Suppressor macrophage treated with lipopolysaccharide for 1 hour (primary cell): ENCODE measurements around the gene ARGLU1.
"Not testable (repeated sequence)": the region's sequence is repeated elsewhere in the genome, so short reads cannot be mapped to it uniquely, and the experiment has no call there.

Experiments used
- DNase-seq, 3 donors: peaks; one replicate each; pipeline ENCODE4 v3.0.0-alpha.2; 2020 to 2022

ARGLU1 gene, protein sequence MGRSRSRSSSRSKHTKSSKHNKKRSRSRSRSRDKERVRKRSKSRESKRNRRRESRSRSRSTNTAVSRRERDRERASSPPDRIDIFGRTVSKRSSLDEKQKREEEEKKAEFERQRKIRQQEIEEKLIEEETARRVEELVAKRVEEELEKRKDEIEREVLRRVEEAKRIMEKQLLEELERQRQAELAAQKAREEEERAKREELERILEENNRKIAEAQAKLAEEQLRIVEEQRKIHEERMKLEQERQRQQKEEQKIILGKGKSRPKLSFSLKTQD

DNA sequence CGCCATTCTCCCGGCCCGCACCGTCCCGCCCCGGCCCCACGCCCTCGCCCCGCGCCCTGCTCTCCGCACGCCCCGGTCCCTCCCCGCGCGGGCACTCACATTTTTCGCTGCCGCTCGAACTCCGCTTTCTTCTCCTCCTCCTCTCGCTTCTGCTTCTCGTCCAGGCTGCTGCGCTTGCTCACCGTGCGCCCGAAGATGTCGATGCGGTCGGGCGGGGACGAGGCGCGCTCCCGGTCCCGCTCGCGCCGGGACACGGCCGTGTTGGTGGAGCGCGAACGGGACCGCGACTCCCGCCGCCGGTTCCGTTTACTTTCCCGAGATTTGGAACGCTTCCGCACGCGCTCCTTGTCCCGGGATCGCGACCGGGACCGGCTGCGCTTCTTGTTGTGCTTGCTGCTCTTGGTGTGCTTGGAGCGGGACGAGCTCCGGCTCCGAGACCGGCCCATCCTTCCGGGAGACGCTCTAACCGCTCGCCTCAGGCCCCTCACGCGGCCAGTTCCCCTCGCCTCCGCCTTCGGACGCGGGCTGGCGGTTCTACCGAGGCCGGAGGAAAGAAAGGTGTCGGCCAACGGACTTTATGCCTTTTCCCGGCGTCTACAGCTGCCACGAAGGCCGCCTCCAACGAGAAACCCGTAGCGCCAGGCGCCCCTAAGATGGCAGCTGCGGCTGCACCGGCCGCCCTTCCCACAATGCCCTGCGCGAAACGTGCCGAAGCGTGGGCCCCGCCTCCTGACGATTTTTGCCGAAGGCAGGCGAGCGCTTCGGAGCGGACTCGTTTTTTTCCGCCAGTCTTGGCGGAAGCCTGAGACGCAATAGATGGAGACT lies at the start of gene ARGLU1:
ARGLU1 (minus strand) TSS at position 664 of the 825 bp plus-strand sequence; CDS start at position 446, 218 bp downstream.
- peak; percentile 95 to 97 (median 96) for DNase-seq

DNA sequence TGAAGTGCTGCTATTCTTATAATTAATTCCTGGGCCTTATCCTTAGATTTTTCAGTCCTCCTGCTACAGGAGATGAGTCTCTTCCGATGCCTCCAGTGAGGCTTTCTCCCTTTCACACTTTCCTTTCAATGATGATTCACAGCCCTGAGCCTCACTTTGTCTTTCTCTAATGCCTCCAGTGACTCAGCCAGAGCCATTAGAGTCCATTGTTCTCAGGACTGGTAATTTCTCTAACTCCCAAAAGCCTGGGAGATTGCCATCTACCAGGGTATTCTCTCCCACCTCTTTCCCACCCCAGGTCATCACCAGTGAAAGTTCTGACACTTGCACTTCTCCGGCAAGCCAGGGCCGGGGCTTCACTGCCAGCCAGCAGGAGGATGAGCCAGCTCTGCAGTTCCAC lies 49.6 kb upstream of the ARGLU1 start:
- DNase-seq: no peak

DNA sequence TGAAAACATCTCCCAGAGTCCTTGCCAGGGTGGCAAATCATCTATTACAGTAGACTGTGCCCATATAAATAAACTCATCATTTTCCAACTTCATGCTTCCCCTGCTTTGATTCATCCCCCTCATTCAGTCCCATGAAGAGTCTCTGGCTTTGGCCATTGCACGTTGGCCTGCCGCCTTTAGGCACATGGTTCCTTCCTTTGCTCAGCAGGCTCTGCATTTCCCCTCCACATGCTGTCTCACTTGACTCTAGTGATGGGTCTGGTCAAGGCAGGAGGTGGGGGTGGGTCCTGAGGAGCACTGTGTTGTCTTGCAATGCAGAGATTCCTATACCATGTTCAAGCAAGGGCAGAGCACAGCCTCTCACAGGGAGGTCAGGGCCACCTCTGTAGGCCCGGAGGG lies 48.8 kb upstream of the ARGLU1 start:
- no peak for DNase-seq

DNA sequence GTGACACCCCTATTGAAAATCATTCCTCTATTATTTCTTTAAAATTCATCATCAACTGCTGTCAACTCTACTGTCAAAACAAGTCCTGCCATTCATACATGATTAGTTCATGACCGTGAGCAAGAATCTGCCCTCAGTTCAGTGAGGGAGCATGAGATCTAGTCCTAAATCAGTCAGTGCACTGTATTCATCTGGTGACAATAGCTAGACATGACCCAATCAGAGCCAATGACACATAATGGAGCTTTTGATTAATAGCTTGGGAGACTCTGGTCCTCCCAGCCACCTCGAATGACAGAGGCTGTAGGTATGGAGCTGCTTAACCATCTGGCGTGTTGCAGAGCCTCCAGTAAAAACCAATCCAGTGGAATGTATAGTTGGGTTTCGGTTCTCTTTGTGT lies 46.9 kb upstream of the ARGLU1 start:
- no peak for DNase-seq

DNA sequence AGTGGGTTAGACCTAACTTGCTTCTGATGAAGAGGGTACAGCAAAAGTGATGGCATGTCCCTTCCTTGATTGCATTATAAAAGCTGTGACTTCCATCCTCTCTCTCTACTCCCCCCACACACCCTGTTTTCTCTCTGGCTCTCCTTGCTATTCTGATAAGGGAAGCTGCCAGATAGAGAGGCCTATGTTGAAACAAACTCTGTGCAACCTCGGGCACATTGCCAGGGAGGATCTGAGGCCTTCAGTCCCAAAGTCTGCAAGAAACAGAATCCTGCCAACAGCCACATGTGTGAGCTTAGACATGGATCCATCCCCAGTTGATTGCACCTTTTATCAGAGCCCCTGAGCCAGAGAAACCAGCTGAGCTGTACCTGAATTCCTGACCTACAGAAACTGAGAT lies 44.8 kb upstream of the ARGLU1 start:
- peak in 1 of 3 donors; percentile 8 for DNase-seq

DNA sequence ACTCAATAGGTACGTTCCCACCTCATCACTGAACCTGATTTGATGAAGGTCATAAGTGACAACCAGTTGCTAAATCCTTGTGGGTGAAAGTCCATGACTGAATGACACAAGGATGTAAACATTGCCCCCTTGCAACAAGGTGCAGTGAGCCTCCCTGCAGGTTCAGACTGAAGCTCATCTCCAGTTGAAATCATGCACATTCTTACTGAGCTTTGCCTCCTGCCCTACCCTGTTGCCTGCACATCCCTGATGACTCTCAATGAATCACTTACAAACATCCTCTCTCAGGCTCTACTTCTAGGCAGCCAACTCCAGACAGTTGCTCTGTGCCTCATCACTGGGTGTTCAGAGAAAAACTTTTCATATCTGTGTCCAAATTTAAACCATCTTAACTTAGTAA lies 42.5 kb upstream of the ARGLU1 start:
- DNase-seq: no peak

DNA sequence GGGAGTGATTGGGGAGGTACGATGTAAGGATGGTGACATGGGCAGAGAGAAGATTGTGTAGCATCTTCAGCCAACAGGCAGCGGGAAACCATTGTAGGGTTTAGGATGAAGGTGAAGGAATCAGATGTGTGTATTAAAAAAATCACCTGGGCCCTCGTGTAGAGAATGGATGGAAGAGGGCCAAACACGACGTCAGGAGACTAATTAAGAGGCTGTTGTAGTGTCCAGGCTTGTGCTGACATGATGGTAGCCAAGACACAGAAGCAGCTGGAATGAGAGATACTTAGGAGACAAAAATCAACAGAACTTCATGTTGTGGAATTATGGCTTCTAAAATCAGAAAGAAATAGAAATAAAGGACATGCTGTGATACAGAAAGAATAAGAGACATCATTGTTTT lies 41.2 kb upstream of the ARGLU1 start:
- no peak for DNase-seq

DNA sequence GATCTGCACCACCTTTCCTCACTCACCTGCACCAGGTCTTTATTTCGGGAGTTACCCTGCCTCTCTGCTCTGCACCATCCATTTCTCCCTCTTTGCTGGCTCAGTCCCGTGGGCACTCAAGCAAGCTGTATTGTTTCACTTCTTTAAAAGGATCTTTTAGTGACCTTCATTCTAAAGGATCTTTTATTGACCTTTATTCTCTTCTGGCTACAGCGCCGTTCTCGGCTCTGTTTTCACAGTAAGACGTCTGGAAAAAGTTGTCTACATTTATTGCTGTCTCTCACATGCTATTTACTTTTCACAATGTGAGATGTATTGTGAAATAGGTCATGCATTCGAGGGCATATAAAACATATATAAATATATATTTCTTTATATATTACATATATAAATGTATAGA lies 35.6 kb upstream of the ARGLU1 start:
- no peak for DNase-seq

DNA sequence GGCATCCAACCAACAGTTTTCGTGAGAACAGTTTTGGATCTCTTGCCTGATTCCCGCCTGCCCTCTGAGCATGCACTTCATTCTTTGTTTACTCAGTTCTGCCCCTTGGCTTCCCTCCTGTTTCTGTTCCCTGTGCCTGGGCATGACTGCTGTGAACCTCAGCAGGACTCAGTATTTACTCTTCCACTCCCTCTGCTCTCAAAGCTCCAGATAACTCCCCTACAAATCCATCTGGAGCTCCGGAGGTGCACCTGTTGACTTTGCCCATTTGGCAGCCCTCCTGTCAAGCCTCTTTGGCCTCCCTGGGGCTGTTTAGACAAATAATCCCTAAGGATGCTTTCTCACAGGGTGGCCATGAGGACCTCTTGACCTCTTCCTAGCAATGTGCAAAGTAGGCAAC lies 34.2 kb upstream of the ARGLU1 start:
- DNase-seq: no peak

DNA sequence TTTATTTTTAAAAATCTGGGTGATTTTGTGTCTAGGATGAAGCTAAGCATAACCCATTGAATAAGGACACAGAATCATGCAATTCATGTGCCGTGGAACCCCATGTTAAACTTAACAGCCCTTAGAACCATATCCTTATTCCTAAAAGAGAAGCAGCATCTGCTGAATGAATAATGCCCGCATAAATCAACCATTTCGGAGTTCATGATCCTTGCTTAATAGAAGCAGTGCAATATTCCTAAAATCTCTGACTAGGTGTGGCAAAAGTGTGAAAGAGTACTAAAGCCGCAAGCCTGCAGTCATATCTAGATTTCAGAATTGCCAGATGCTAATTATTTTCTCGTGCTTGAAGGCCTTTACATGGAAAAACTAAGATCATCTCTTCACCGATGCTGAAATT lies 33.6 kb upstream of the ARGLU1 start:
- no peak for DNase-seq

DNA sequence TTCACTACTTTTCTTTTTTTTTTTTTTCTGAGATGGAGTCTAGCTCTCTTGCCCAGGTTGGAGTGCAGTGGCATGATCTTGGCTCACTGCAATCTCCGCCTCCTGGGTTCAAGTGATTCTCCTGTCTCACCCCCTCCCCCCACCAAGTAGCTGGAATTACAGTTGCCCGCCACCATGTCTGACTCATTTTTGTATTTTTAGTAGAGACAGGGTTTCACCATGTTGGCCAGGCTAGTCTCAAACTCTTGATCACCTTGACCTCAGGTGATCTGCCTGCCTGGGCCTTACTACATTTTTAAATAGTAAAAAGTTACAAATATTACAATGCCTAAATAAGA lies 32.8 kb upstream of the ARGLU1 start:
- DNase-seq: not testable (repeated sequence)

DNA sequence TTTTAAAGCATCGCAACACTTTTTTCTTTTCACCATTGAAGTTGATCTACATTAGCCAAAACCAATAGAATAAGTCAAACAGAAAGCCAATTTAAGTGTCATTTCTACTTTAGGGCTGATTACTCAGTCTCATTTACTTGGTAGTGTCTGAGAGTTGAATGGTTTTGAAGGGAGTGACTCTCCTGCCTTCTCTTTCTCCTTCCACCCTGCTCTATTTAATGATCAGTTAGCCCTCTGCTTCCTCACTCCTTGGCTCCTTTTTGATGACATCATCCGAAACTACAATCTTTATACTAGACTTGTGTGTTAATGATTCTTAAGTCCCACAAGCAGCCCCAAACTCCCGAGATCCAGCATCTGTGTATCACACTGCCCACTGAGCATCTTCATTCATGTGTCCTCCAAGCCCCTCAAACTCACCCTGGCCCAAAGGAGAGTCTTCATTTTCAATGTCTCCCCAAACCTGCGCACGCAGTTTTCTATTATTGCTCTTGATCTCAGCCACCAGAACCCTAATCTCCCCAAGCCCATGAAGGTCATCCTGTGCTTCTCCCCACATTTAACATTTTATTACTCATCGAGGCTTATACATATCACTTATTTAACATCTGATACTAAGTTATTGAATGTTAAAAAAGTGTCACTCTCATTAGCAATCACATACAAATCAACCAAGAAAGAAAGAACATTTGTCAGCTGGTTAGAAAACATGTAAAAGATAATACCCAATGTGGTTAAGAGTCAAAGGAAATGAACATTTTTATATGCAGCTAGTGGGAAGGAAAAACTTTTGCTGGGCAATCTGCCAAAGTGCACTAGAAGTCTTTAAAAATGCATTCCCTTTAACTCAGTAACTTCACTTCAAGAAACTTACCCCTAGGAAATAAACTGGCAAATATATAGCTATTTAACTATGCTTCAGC lies 32.2 kb upstream of the ARGLU1 start:
- no peak for DNase-seq

DNA sequence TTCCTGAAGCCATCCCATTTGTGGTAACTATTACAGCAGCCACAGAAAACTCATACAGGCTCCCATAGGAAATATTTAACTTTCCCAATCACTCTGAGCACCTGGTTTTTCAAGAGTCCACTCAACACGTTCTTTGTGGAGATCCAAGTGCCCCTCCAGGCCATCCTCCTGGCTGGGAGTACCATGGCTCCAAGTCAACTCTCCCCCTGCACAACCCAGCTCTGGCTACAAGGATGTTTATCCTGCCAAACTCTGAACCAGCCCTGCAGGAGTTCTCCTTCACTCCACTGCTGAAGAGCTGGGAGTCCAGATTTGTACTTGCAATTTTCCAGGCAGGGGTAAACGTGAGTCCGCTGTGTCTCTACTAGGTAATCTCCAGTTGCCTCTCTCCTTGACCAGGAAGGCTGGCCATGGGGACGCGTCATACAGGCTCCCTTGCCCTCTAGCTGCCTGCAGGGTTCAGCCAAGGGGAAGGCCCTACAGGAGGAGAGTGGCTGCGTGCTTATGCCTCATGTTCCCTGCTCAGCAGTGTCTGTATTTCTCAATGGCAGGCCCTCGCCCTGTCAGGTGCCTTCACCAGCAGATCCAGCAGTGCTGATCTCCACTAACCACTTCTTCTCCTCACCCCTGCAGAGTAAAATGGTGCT lies 29.9 kb upstream of the ARGLU1 start:
- no peak for DNase-seq

DNA sequence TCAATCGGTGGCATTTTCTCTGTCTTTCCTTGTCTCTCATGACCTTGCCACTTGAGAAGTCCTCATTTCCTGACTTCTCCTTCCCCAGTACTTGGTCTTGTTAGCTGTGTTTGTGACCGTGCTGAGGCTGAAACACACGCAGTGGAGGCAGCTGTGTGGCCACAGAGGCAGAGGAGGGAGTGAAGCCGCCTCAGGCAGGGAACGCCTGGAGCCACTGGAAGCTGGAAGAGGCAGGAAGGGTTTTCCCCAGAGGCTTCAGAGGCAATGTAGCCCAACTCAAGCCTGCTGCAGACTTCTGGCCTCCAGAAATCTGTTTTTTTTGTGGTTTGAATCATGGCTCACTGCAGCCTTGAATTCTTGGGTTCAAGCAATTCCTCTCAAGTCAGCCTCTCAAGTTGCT lies 29.2 kb upstream of the ARGLU1 start:
- DNase-seq: no peak

DNA sequence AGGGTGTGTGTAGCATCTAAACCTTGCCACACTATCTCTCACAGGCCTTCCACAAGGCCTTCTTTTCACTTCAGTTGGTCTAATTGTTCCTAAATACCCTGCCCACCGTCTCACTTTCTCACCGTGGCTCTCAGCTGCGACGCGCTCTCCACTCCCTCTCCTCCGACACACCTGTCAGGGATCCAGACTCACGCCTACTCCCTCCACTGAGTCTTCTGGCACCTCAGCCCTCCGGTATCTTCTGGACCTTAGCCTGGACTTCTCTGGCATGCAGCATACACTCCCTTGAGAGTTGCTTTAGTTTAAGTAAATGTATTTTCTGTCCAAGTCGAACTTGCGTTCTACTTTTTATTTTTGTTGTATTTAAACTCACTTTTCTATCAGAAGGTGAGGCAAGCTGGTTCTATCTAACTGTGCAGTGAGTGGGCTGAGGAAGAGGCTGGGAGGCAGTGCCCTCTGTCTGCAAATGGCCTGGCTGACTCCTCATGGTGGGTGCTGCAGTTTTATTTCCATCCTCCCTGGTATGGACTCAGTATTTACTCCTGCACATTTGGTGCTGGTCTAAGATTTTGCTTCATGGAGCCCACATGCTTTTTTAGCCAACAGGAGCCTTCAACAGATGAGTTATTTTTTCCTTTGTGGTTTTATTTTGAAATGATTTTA lies 28.5 kb upstream of the ARGLU1 start:
- DNase-seq: no peak

DNA sequence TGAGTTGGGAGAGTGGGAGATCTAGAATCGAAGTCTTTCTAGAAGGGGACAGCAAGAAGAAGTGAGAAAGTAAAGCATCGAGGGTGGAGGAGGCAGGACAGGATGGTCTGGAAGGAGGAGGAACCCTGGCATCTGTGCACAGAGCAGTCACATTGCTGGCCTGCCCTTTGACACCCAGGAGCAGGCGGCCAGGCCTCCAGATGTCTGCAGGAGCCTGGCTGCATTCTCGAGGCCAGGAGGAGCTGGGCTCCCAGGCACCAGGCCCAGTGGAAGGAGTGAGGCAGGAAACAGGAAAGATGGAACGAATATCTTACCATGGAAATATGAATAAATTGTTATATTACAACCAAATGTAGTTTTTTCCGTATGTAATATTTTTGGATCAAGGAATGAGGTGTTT lies 27.7 kb upstream of the ARGLU1 start:
- no peak for DNase-seq

DNA sequence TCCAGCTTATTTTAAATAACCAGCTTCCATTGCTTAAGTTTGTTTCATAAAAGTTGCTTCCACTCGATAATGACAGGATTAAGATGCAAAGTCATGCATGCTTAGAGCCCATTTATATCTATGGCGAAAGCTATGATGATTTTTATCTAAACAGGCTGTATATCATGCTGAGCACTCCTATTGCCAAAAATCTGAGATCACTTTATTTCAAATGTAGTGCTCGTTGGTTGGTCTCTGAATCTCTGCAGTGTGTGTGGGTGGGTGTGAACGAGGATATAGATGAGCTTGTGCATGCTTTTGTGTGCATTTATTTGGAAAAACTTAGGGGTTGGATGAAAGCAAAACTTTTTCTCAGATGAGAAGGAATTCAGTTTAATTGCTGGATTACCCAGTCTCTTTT lies 27.0 kb upstream of the ARGLU1 start:
- no peak for DNase-seq

DNA sequence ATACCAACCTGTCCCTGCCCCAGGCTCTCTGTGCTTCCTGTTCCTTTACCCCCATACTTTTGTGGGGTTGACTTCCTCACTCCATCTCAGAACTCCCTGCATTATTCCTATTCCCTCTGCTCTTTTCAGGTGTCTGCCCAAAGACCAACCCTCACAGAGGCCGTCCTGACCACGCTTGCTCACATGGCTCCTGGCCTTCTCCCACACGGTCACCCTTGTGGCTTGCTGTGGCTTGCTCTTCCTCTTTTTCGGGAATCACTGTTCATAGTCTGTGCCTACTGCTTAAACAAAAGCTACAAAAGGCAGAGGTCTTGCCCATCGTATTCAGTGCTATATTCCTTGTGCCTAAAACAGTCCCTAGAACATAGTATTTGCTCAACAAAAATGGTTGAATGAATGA lies 25.2 kb upstream of the ARGLU1 start:
- DNase-seq: peak; percentile 41 to 60 (median 51)

DNA sequence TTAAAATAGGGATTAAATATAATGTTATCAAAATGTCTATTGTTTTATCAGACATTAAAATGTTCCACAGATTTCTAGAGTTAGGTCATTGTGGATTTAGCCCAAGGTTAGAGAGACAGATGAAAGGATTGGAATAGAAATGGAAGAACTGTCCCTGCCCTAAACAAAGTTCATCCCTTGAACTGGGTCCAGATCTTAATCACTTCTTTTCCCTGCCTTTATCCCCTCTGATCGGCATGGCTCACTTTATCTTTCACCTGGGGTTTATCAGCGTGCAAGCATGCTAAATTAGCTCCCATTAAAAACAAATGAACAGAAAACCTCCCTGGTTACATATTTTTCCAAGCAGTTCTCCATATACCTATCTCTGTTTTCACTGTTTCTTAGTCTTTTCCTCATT lies 23.4 kb upstream of the ARGLU1 start:
- no peak for DNase-seq

DNA sequence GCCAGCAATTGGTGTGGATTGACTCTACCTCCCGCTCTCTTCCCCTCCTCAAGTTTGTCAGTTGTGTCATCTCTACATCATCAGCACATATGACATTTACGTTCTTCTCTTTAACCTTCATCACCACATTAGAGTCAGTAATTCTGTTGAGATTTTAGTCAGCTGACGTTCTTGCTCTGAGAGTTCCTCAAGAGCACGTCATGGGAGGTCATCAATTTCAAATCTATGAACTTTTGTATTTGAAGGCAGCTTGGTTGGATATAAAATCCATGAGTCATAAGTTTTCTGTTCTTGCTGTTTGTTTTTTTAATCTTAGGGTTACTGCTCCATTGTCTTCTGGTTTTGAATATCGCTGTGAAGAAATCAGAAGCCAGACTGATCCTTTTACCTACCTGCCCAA lies 21.8 kb upstream of the ARGLU1 start:
- DNase-seq: no peak

DNA sequence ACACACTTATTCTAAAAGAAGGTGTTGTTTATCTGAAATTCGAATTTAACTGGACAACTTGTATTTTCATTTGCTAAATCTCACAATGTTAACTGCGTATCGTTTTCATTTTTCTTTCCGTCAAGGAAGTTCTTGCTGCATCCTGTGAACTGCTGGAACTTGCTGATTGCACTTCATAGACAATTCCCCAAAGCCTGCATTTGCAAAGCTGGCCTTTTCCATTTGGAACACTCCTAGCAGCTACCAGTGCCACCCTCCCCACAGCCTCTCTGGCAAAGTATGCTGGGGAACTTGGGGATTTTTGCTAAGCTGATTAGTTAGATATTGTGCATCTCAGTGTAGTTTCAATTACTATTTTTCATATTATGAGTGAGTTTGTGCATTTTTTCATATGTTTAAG lies 20.4 kb upstream of the ARGLU1 start:
- DNase-seq: no peak

DNA sequence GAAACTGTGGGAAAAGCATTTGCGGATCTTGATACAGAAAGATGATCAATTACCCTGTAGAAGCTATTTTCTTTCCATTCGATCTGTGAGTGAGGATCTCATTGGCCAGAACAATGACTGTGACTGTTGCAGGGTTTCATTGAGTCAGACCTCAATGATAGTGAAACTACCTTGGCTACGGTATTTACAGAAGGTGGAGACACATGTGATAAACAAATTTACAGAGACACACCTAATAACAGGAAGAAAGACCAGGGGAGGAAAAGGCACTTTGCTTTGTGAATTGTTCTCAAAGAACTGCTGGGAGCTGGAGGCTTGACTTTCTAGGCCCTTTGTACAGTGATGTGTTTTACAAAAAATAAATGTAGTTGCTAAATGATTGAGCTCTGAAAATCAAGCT lies 19.9 kb upstream of the ARGLU1 start:
- DNase-seq: no peak
